ENCODE results near the gene PRDM12. TPM values are rescaled to one million over a fixed set of nuclear protein-coding genes. Genes with fewer than 3 reads are reported as not detected.

PRDM12 gene
- total RNA-seq, 1 experiment from 2014 or later = not detected

GRCh38 chr9:130665431-130666392 lies 1.3 kb downstream of the PRDM12 start:
- TF ChIP-seq CTCF (conservative IDR thresholded peaks at IDR 0.05) = peak; percentile 24; the same call in 2 of the 3 replicates
- peak overlapping the region; percentile 35 to 78; a peak in 4 of 5 replicates for H3K4me3 Mint-ChIP-seq
- Histone ChIP-seq H3K4me1 (ENCODE audit: insufficient read depth, low read length) (no peaks in the 10 kb centered on the region; the same call in 1 of the 2 replicates), H2BK5ac (ENCODE audit: insufficient read length, low read length) (no peak overlapping the region), H3K56ac (ENCODE audit: insufficient read length, low read depth, low read length) (no peak overlapping the region), H3K23me2 (ENCODE audit: insufficient read length, low read depth, low read length, poor library complexity, severe bottlenecking) (peaks cover 12% of the 10 kb centered on the region), H3K79me1 (ENCODE audit: insufficient read depth, low read depth, low read length, poor library complexity, severe bottlenecking) (no peaks in the 10 kb centered on the region), H2BK15ac (ENCODE audit: low read depth, low read length) (no peak overlapping the region), H3T11ph (ENCODE audit: low read length) (no peak overlapping the region), H2AK5ac (ENCODE audit: insufficient read length, low read length) (no peak overlapping the region), H3K4me2 (ENCODE audit: insufficient read depth, insufficient read length, low read length) (peak overlapping the region; percentile 39), H2BK120ac (ENCODE audit: low read depth, low read length, poor library complexity, severe bottlenecking) (no peak overlapping the region), H2BK12ac (ENCODE audit: insufficient read length, low read depth, low read length) (no peak overlapping the region), H4K20me1 (ENCODE audit: control insufficient read depth, insufficient read depth, insufficient read length) (no peaks in the 10 kb centered on the region), H3K27me3 (ENCODE audit: insufficient read depth, low read length) (peaks cover 75% of the 10 kb centered on the region), H3K4ac (ENCODE audit: low read depth, low read length) (no peak overlapping the region), H3K18ac (ENCODE audit: insufficient read length, low read depth, low read length) (no peak overlapping the region), H4K5ac (ENCODE audit: insufficient read length, low read depth, low read length) (no peak overlapping the region), H3K14ac (ENCODE audit: insufficient read depth, low read length) (no peak overlapping the region), H3K27ac (ENCODE audit: insufficient read length, low read depth, low read length) (no peak overlapping the region), H2BK20ac (ENCODE audit: low read depth, low read length, poor library complexity, severe bottlenecking) (no peak overlapping the region), H3K79me2 (ENCODE audit: insufficient read depth, low read length) (no peaks in the 10 kb centered on the region), H4K8ac (replicated peaks; ENCODE audit: insufficient read length, low read depth, low read length) (no peak overlapping the region), H3K23ac (ENCODE audit: insufficient read length, low read depth, low read length) (no peak overlapping the region), H3K9ac (ENCODE audit: extremely low read depth, insufficient read length, low read length) (no peak overlapping the region), H4K91ac (ENCODE audit: insufficient read length, low read depth, low read length) (no peak overlapping the region), H3K9me3 (ENCODE audit: control insufficient read depth, low read depth, low read length) (no peaks in the 10 kb centered on the region), H2AFZ (ENCODE audit: low read length) (no peak overlapping the region)
- H3K27ac Mint-ChIP-seq = no peak overlapping the region
- no peaks in the 10 kb centered on the region; a peak in 3 of 5 replicates for H3K9me3 Mint-ChIP-seq
- peak; percentile 63 for DNase-seq
- peaks cover 14 to 34% of the 10 kb centered on the region in 2 experiments for H3K4me1 Mint-ChIP-seq
- no CpG with 5 or more reads among the region's 61 CpGs for WGBS (ENCODE audit: extremely low coverage, insufficient read length, low lambda C conversion rate)
- H3K36me3 Mint-ChIP-seq (ENCODE audit: insufficient read depth in 1 of 3, low read depth in 3 of 3) = peaks cover 0 to 1% (median 0%) of the 10 kb centered on the region in 3 experiments; a peak in 2 of 7 replicates
- peaks cover 100% of the 10 kb centered on the region for H3K27me3 Mint-ChIP-seq (ENCODE audit: low read depth)
